Globus pallidus (tissue), 1 donor: Measurements from ENCODE around the gene ADM5.

Experiments used
- DNase-seq: peaks from one replicate; pipeline ENCODE4 v3.0.0-alpha.2; 2015; ENCODE audit warnings: low spot score

ADM5 gene

DNA sequence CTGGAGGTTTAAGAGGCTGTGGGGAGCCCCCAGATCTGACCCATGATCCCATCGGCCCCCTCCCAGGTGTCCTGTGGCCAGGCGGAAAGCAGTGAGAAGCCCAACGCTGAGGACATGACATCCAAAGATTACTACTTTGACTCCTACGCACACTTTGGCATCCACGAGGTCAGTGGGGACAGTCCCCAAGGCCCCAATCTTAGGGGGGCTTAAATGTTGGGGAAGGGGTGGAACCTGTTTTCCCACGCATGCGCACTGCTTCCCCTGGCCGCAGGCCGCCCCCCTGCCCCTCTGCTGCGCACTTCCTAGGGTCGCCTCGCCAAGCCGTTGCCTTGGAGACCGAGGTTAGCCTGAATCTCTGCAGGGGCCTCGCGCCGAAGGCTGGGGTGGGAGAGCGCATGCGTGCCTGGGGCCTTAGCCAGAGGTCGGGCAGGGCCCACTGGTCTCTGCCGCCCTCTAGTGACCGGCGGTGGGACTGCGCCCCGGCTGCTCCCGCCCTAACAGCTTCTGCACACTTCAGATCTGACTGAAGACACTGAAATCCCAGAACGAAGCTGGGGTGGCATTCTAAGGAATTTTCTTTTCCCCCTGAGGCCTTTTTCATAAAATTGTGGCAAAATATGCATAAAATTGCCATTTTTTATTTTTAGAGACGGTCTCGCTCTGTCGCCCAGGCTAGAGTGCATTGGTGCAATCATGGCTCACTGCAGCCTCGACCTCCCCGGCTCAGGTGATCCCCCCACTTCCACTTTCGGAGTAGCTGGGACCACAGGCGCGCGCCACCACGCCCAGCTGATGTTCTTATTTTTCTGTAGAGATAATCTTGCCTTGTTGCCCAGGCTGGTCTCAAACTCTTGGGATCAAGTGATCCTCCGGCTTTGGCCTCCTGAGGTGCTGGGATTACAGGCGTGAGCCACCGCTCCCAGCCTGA, 8.7 kb upstream of the ADM5 start:
- peak; percentile 84 for DNase-seq

GRCh38 chr19:49681830-49682229, 7.6 kb upstream of the ADM5 start:
- no peak for DNase-seq

DNA sequence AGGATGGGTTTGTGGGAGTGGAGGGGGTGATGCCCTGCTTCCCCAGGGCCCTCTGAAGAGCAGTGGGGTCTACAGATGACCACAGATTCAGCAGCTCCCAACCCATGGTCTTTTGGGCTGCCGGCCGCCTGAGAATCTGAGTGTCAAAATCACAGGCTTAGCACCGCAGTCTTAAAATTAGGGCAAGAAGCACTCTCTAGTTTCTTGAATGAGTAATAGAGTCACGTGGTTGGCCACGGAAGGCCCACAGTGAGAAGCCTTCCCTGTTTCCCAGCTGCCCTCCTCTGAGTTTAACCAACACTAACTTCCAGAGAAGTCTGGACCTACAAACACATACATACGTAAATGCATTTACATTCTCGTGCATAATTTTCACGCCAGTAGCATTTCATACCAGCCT, 7.1 kb upstream of the ADM5 start:
- no peak for DNase-seq

- no peak for DNase-seq
Observed at GRCh38 chr19:49683814-49684250, 5.6 kb upstream of the ADM5 start.

DNA sequence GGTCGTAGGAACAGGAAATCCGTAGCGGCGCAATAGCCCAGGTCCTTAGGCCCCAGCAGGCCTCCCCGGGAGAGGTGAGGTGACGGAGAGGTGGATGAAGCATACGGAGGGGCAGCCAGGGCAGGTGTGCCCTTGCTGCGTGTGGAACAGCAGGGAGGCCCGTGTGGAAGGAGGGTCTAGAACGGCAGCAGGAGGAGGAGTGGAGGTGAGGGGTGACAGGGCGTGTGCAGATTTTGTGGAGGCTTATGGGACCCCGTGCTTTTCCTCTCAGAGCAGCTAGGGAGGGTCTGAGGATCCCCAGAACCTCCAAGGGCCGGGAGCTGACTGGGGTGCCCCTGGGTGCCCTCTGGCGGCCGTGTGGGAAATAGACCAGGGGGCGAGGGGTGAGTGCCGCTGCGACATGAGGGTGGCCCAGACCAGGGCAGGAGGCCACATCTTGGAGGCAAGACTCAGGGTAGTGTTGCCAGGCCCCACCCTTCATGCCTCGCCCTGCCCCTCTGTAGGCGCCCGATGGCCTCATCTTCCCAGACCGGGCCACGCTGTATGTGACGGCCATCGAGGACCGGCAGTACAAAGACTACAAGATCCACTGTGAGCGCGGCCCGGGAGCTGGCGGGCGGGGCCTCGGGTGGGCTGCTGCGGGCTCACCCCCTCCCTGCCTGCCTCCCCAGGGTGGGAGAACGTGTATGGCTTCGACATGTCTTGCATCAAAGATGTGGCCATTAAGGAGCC, 5.0 kb upstream of the ADM5 start:
- no peak for DNase-seq

- DNase-seq, result no peak
Observed at GRCh38 chr19:49684983-49685553, 4.3 kb upstream of the ADM5 start.

DNA sequence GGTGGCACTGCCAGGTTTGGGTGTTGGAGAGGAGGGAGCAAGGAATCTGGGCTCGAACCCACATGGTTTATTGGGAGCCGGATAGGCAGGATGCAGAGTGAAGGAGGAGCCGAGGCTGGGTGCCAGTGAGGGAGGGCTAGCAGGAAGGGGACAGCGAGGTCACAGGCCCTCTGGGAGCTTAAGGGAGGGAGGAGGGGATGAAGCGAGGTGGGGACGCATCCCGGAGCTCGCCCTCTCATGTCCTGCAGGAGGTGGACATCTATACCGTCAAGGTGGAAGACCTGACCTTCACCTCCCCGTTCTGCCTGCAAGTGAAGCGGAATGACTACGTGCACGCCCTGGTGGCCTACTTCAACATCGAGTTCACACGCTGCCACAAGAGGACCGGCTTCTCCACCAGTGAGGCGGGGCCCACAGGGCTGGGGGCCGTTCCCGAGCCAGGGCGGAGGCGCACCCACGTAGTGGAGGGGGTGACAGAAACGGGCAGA, 3.5 kb upstream of the ADM5 start:
- no peak for DNase-seq

DNA sequence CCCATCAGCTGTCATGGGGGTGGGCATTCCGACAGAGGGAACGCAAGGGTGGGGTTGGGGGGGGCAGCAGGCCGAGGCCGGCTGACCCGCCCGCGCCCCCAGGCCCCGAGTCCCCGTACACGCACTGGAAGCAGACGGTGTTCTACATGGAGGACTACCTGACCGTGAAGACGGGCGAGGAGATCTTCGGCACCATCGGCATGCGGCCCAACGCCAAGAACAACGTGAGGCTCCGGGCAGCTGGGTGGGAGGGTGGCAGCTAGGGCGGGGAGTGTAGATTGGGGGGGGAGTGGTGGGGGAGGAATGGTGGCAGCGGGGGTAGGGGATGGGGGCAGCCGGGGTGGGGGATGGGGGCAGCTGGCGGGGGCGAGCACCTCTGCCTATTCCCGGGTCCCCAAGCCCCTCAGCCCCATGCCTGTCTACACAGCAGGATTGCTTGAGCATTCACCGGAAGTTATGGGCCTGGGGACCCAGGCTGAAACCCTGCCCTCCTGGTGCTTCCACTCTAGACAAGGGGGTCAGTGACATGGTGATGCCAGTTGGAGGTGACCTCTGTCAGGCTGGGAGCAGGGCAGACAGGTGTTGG, 2.8 kb upstream of the ADM5 start:
- DNase-seq, result no peak

- DNase-seq, result no peak
Observed at GRCh38 chr19:49687150-49687549, 2.2 kb upstream of the ADM5 start.

- no peak for DNase-seq
Observed at GRCh38 chr19:49687566-49688316, 1.7 kb upstream of the ADM5 start.

- no peak for DNase-seq
Observed at GRCh38 chr19:49688531-49689132, 762 bp upstream of the ADM5 start.

DNA sequence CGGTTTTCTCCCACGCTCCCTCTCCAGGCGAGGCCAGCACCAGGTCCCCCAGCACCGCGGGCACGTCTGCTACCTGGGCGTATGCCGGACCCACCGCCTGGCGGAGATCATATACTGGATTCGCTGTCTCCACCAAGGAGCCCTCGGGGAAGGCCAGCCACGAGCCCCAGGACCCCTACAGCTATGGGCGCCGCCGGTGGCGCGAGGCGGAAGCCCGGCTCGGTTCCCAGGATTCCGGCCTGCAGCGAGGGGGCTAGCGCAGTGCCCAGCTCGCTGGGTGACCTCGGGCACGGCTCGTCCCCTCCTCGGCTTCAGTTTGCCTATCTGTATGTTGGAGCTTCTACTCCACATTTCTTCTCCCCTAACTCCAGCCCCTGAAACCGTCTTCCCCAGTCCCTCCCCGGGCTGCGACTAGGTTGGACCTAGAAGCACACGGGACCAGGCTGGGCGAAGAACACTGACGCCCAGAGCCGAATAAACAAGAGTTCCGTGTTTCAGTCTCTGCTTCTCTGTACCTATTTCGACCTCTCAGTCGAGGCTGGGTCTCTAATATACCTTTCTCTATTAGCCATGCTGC, 773 bp downstream of the ADM5 start:
- no peak for DNase-seq

- peak; percentile 87 for DNase-seq
Observed at GRCh38 chr19:49690656-49691242, 1.4 kb downstream of the ADM5 start, which contains the start of gene CPT1C. Gene CPT1C (plus strand): TSS chr19:49691116. CDS start chr19:49692253, 1,137 bp downstream.

DNA sequence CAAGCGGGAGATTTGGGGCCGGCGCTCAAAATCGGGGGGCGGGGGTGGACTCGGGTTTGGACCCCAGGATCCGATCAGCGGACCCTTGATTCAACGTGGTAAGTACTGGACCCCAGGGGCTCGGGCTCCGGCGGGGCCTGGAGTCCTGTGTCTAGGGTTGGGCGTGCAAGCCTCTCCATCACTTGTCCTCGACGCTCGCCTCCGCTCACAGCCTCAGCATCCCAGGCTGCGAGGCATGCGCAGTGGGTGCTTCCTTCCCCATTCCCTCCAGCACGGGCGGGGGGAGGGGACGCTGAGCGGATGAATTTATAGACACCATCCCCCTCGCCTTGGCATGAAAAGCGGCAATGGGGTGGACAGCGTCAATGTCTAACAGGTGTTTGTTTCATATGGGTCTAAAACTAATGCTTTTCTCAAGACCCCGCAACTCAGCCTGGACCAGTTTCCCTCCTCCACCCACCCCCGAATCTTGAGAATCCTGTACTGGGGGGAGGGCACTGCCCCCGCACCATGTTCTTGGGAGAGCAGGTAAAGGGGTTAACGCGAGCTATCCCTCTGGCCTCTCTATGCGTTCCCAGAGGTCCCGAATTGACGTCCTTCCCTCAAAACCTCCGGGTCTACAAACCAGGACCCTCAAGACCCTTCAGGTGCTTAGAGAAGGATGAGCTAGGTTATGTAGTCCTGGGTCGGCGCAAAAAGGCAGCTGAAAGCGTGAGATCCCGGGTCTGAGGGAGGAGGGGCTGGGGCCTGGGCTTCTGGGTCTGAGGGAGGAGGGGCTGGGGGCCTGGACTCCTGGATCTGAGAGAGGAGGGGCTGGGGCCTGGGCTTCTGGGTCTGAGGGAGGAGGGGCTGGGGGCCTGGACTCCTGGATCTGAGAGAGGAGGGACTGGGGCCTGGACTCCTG, 2.1 kb downstream of the ADM5 start:
- peak; percentile 78 for DNase-seq

DNA sequence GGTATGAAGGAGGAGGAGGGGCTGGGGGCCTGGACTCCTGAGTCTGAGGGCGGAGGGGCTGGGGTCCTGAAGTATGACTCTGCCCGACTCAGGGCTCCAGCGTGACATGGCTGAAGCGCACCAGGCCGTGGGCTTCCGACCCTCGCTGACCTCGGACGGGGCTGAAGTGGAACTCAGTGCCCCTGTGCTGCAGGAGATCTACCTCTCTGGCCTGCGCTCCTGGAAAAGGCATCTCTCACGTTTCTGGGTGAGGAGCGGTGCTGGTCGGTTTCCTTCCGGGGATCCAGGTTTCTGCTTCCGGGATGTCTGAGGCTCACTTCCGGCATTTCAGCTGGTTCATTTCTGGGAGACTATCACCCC, 2.7 kb downstream of the ADM5 start:
- no peak for DNase-seq

DNA sequence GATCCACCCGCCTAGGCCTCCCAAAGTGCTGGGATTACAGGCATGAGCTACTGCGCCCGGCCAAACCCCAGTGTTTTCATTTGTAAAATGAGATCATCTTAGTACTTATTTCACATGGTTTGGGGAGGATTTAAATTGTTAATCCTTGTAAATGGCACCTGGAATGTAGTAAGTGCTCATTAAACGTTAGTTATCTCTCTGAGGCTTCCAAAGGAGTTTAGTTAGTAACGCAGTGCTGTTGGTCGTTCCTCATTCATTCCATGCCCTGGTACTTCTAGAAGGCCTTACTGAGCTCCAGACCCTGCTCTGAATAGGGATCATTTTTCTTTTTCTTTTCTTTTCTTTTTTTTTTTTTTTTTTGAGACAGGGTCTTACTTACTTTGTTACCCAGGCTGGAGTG, 6.7 kb downstream of the ADM5 start:
- no peak for DNase-seq

- no peak for DNase-seq
Observed at GRCh38 chr19:49696865-49697264, 7.5 kb downstream of the ADM5 start.

DNA sequence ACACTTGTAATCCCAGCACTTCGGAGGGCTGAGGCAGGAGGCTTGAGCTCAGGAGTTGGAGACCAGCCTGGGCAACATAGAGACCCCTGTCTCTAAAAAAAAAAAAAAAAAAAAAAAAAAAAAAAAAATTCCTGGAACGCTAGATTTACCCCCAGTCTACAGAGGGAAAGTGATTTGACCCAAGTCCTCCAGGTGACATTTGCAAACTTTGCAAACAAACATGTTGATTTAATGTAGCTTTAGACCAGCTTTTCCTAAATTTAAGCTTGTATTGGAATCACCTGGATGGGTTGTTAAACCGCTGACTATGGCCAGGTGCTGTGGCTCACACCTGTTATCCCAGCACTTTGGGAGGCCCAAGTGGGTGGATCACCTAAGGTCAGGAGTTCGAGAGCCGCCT, 10.0 kb downstream of the ADM5 start:
- DNase-seq, result no peak

DNA sequence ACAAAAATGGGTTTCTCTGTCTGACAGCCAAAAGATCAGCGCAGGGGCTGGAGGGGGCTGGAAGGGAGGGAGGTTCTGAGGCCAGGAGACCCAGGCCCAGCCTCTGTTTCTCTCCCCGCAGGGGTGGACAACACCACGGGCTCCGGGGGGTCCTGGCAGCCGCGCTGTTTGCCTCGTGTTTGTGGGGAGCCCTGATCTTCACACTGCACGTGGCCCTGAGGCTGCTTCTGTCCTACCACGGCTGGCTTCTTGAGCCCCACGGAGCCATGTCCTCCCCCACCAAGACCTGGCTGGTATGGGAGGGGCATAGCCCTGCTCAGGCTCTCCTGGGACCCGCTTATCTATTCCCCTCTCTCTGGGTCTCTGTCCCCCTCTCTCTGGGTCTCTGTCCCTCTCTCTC, 11.2 kb downstream of the ADM5 start:
- no peak for DNase-seq
